Fibroblast of lung (primary cell): Measurements from ENCODE around the gene SLTM. TPM values are rescaled to one million over a fixed set of nuclear protein-coding genes. Genes with fewer than 3 reads are reported as not detected.

Source experiments
- DNase-seq, 2 donors: peaks; one replicate each; pipeline versions ENCODE4 v3.0.0 to v3.0.0-alpha.2; 2010; ENCODE audit warnings: low read depth in 2 of 2
- H2AFZ ChIP-seq: 2 replicates; pipeline ENCODE4 v1.5.1; 2012; ENCODE audit warnings: low read length, control low read depth, inconsistent platforms
- H3K27ac ChIP-seq: 2 replicates; pipeline ENCODE4 v1.5.1; 2011; ENCODE audit warnings: low read length, control low read depth; ENCODE audit not compliant: insufficient read depth
- H3K27me3 ChIP-seq: 2 replicates; pipeline ENCODE4 v1.5.1; 2011; ENCODE audit warnings: mild to moderate bottlenecking, low read length; ENCODE audit not compliant: control insufficient read depth, insufficient read depth
- H3K36me3 ChIP-seq: 2 replicates; pipeline ENCODE4 v1.5.1; 2011; ENCODE audit warnings: low read length; ENCODE audit not compliant: control insufficient read depth, insufficient read depth
- H3K4me1 ChIP-seq: 2 replicates; pipeline ENCODE4 v1.5.1; 2011; ENCODE audit warnings: low read length; ENCODE audit not compliant: control insufficient read depth, insufficient read depth; ENCODE audit errors: extremely low read depth
- H3K4me2 ChIP-seq: 2 replicates; pipeline ENCODE4 v1.5.1; 2011; ENCODE audit warnings: low read length, control low read depth; ENCODE audit not compliant: insufficient read depth; ENCODE audit errors: extremely low read depth
- H3K4me3 ChIP-seq, 4 experiments: fragments of 200-600 bp in 1 of 4; sonication (generic) in 1 of 4; replicated peaks in 1 of 4; 2 replicates each; pipeline ENCODE4 v1.5.1; 2011 to 2016; ENCODE audit warnings: low read length in 4 of 4, low read depth in 3 of 4, mild to moderate bottlenecking in 3 of 4, control low read depth in 2 of 4, inconsistent platforms in 1 of 4, mixed read lengths in 1 of 4; ENCODE audit not compliant: insufficient read depth in 1 of 4; ENCODE audit errors: control extremely low read depth in 1 of 4
- H3K79me2 ChIP-seq: 2 replicates; pipeline ENCODE4 v1.5.1; 2012; ENCODE audit warnings: mild to moderate bottlenecking, low read length, inconsistent platforms; ENCODE audit not compliant: control insufficient read depth, insufficient read depth
- H3K9ac ChIP-seq: 2 replicates; pipeline ENCODE4 v1.5.1; 2011; ENCODE audit warnings: mild to moderate bottlenecking, low read length, control low read depth; ENCODE audit not compliant: insufficient read depth
- H3K9me3 ChIP-seq: 2 replicates; pipeline ENCODE4 v1.5.1; 2012; ENCODE audit warnings: low read depth, low read length; ENCODE audit not compliant: control insufficient read depth, insufficient read depth
- H4K20me1 ChIP-seq: 2 replicates; pipeline ENCODE4 v1.5.1; 2011; ENCODE audit warnings: low read length; ENCODE audit not compliant: control insufficient read depth, insufficient read depth; ENCODE audit errors: extremely low read depth
- EZH2 ChIP-seq: IDR thresholded peaks from 2 replicates; pipeline ENCODE4 v1.5.1; 2012; ENCODE audit warnings: low read length, control low read depth, mild to moderate bottlenecking; ENCODE audit errors: missing control alignments
- polyA plus RNA-seq, 2 donors: library from polyadenylated mRNA; depleted of rRNA in 1 of 2; stranded (reverse) in 1 of 2; unstranded in 1 of 2; fragments of >200 nt; gene quantifications; 2 replicates each; pipeline ENCODE4 v1.2.1, GENCODE V29; 2011 to 2012; ENCODE audit warnings: missing spikeins in 1 of 2
- total RNA-seq: library from RNA; depleted of rRNA; stranded (reverse); fragments of >200 nt; gene quantifications from 2 replicates; pipeline ENCODE4 v1.2.1, GENCODE V29; 2014
- TF ChIP-seq, protein P1 (sequence below), 2 donors: IDR thresholded peaks in 1 of 2; conservative IDR thresholded peaks in 1 of 2; 1 replicate in 1 of 2; 2 replicates in 1 of 2; pipeline ENCODE4 v1.5.1; 2011 to 2012; ENCODE audit warnings: low read length in 2 of 2, control low read depth in 1 of 2, inconsistent platforms in 1 of 2, low read depth in 1 of 2, mild to moderate bottlenecking in 1 of 2

Gene SLTM
- total and polyA plus RNA-seq, 2 donors (not counting 1 experiment from before 2014, with no cell fraction given), result 19.3 to 67.2 TPM

DNA sequence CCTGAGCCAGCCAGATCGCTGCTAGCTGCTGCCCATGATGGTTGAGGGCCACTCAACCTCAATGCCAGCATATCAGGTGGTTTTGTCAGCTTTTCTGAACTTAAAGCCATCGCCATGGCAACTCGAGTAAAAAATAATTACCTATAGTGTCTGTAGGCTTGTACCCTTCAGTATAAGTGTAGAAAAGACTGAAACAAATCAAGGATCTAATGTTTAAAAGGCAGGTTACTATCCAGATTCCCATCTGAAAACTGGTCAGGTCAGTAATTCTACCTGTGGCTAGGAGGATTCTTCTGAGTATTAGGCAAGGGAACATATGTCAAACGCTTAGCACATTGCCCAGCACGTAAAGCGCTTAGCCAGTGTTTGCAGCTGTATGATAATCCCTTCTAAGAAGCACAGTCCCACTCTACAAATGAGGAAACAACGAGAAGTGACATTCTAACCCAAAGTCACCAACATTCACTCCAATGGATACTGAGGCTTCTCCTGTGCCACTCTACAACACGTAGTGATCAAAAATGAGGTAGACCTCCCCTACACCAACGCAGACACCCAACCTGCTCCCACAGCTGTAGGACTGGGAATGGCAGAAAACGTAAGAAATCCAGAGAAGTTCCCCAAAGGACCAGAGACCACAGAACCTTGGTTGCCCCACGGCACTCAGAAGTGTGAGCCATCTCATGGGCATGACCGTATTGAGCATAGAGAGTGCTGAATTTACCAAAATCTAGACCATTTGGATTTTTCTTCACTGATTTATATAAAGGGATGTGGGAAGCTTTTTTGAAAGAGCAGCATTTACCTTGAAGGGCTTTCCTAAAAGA, 55.3 kb downstream of the SLTM start:
- Histone ChIP-seq H4K20me1 (no peaks in the 10 kb centered on the region), H3K27ac (no peak overlapping the region), H3K79me2 (no peaks in the 10 kb centered on the region), H3K27me3 (no peaks in the 10 kb centered on the region), H3K9ac (no peak overlapping the region), H3K4me1 (peaks cover 4% of the 10 kb centered on the region), H2AFZ (no peak overlapping the region), H3K9me3 (no peaks in the 10 kb centered on the region), H3K4me2 (no peak overlapping the region), H3K4me3 (no peak overlapping the region), H3K36me3 (peaks cover 7% of the 10 kb centered on the region)
- DNase-seq, result no peak
- TF ChIP-seq, protein P1, sequence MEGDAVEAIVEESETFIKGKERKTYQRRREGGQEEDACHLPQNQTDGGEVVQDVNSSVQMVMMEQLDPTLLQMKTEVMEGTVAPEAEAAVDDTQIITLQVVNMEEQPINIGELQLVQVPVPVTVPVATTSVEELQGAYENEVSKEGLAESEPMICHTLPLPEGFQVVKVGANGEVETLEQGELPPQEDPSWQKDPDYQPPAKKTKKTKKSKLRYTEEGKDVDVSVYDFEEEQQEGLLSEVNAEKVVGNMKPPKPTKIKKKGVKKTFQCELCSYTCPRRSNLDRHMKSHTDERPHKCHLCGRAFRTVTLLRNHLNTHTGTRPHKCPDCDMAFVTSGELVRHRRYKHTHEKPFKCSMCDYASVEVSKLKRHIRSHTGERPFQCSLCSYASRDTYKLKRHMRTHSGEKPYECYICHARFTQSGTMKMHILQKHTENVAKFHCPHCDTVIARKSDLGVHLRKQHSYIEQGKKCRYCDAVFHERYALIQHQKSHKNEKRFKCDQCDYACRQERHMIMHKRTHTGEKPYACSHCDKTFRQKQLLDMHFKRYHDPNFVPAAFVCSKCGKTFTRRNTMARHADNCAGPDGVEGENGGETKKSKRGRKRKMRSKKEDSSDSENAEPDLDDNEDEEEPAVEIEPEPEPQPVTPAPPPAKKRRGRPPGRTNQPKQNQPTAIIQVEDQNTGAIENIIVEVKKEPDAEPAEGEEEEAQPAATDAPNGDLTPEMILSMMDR (conservative IDR thresholded peaks at IDR 0.05 in 1 of 2, IDR thresholded peaks at IDR 0.05 in 1 of 2; ENCODE audit: low read depth in 1 of 2, low read length in 2 of 2), result no peak
- TF ChIP-seq EZH2, result no peak

- Histone ChIP-seq H4K20me1 (no peaks in the 10 kb centered on the region), H2AFZ (no peak overlapping the region), H3K9me3 (no peaks in the 10 kb centered on the region), H3K4me2 (no peak overlapping the region), H3K36me3 (peaks cover 4% of the 10 kb centered on the region), H3K27ac (no peak overlapping the region), H3K27me3 (no peaks in the 10 kb centered on the region), H3K4me1 (peaks cover 4% of the 10 kb centered on the region), H3K79me2 (no peaks in the 10 kb centered on the region), H3K9ac (no peak overlapping the region), H3K4me3 (no peak overlapping the region)
- DNase-seq, result no peak
- no peak for TF ChIP-seq EZH2
- TF ChIP-seq, protein P1 (conservative IDR thresholded peaks at IDR 0.05 in 1 of 2, IDR thresholded peaks at IDR 0.05 in 1 of 2; ENCODE audit: low read depth in 1 of 2, low read length in 2 of 2), result no peak
Observed at GRCh38 chr15:58876306-58877106, 57.0 kb downstream of the SLTM start.

GRCh38 chr15:58875343-58875742, 58.1 kb downstream of the SLTM start:
- Histone ChIP-seq H3K4me3 (no peak overlapping the region), H3K27me3 (no peaks in the 10 kb centered on the region), H3K79me2 (no peaks in the 10 kb centered on the region), H3K36me3 (peaks cover 4% of the 10 kb centered on the region), H3K4me1 (peaks cover 4% of the 10 kb centered on the region), H3K9ac (no peak overlapping the region), H3K9me3 (no peaks in the 10 kb centered on the region), H2AFZ (no peak overlapping the region), H3K27ac (no peak overlapping the region), H4K20me1 (no peaks in the 10 kb centered on the region), H3K4me2 (no peak overlapping the region)
- DNase-seq, result no peak
- no peak for TF ChIP-seq EZH2
- TF ChIP-seq, protein P1 (conservative IDR thresholded peaks at IDR 0.05 in 1 of 2, IDR thresholded peaks at IDR 0.05 in 1 of 2; ENCODE audit: low read depth in 1 of 2, low read length in 2 of 2), result no peak
